Nucleus accumbens (tissue), 56 donors: ENCODE results near the gene ST6GAL1.
"Not testable (repeated sequence)": the region's sequence is repeated elsewhere in the genome, so short reads cannot be mapped to it uniquely, and the experiment has no call there.

Experiments
- DNase-seq, 56 donors: peaks; one replicate each; lab custom pipeline; 2025; lab: John Stamatoyannopoulos, UW

Gene ST6GAL1

DNA sequence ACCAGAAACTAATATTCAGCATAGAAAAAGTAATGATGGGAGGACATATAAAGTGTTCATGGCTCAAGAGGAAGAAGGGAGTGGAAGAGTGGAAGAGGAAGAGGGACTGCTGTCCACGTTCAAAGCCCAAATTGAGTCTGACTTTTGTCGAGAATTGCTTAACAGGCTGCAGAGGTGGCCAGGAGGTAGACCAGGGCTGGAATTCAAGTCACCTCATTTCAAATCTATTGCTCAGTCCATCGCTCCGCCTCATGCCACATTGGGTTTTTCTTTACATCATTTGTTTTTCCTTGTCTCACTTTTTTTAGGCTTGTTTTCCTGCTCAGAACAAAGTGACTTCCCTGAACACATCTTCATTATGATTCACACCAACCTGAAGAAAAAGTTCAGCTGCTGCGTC is 112.0 kb downstream of the ST6GAL1 start:
- no peak for DNase-seq

- no peak for DNase-seq
These were observed 112.6 kb downstream of the ST6GAL1 start for GRCh38 chr3:187042874-187043458.

DNA sequence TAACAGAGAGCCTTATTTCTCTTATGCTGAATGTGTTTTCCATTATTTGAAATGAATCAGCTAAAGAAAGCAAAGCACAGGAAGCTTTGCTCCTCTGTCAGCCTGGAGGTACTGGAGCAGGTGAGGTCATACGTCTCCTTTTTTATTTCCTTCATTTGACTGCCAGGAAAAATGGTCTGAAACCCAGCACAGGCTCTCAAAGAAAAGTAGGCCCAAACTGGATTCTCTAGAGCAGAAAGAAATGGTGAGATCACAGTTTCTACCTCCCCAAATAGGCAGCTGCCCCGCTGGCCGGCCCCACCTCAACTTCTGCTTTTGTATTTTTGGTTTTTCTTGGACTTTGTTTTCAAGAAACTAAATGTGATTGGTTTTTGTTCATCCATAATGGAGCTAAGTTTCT is 113.9 kb downstream of the ST6GAL1 start:
- DNase-seq = peak in 1 of 56 donors; percentile 15

DNA sequence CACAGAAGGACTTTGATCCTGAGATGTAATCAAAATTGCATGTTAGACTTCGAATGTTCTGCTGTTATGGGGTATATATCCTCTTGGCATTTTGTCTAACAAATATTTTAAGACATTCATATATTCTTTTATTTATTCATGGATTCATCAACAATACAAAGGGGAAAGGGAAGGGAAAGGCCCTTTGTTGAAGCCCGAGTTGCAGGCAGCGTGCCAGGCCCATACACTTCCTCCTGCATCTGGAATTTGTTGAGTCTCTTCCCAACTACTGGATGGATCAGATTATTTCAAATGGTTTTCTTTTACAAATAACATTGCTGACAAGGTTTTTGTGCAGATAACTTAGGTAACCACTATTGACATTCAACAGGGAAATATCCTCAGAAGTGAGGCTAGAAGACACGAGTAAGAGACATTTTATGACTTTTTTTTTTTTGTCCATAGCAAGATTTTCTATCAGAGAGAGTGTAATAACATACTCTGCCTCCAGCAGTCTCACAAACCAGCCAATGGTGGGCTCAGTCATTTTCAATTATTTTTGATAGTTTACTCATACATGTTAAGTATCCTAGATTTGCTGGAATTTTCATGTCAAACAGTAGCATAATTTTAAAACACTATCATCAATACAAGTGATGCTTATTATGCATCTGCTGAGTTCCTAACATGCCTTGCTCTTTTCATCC is 114.7 kb downstream of the ST6GAL1 start:
- peak in 1 of 56 donors; percentile 23 for DNase-seq

GRCh38 chr3:187046033-187046432 is 115.7 kb downstream of the ST6GAL1 start:
- DNase-seq = no peak

DNA sequence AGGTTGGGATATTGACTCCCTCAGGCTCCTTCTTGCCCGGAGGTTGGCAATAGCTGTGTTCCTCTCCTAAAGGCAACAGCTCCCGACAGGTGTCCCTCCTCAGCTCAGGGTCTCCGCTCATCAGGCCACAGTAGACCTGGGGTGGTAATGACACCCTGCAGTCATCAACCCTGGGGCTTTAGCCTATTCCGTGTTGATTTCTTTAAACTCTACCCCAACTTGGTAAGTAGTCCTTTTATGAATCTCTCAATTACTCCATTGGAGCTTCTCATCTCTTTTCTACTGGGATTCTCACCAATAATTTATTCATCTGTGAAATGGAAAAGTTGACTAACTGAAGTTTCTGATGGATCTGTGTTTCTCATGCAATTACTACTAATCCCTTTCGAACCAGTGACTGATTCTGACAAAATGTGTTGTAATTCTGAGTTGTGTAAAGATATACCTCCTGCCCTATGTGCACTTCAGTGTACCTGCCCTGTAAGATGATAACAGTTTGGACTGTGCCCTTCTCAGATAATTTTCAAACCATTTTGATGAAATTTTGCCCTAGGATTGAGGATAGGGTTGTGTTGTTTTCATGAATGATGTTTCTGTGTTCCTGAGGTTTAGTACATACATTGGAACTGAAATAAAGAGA is 119.3 kb downstream of the ST6GAL1 start:
- no peak for DNase-seq

GRCh38 chr3:187051066-187051465 is 120.7 kb downstream of the ST6GAL1 start:
- no peak for DNase-seq

GRCh38 chr3:187051724-187052366 is 121.5 kb downstream of the ST6GAL1 start:
- no peak for DNase-seq

DNA sequence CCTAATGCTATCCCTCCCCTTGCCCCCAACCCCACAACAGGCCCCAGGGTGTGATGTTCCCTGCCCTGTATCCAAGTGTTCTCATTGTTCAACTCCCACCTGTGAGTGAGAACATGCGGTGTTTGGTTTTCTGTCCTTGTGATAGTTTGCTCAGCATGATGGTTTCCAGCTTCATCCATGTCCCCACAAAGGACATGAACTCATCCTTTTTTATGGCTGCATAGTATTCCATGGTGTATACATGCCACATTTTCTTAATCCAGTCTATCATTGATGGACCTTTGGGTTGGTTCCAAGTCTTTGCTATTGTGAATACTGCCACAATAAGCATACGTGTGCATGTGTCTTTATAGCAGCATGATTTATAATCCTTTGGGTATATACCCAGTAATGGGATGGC is 122.1 kb downstream of the ST6GAL1 start:
- not testable (repeated sequence) for DNase-seq

GRCh38 chr3:187054433-187054832 is 124.1 kb downstream of the ST6GAL1 start:
- not testable (repeated sequence) for DNase-seq

- not testable (repeated sequence) for DNase-seq
These were observed 127.5 kb downstream of the ST6GAL1 start for GRCh38 chr3:187057803-187058202.

- DNase-seq = no peak
These were observed 131.4 kb downstream of the ST6GAL1 start for GRCh38 chr3:187061748-187062147.

DNA sequence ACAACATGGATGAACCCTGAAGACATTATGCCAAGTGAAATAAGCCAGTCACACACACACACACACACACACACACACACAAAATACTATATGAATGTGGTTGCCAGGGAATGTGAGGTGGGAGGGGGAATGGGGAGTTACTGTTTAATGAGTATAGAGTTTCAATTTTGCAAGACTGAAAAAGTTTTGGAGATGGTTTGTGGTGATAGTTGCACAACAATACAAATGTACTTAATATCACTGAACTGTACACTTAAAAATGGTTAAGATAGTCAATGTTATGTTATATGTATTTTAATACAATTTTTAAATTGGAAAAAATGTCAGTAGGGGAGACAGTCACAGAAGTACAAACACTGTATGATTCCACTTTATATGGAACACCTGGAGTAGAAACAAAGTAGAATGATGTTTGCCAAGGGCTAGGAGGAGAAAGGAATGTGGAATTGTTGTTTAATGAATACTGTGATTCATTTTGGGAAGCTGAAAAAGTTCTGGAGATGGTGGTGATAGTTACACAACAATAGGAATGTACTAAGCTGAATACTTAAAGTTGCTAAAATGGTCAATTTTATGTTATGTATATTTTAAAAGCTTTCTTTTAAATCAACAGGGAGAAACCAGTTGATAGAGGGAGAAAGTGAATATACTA is 132.3 kb downstream of the ST6GAL1 start:
- DNase-seq = no peak

DNA sequence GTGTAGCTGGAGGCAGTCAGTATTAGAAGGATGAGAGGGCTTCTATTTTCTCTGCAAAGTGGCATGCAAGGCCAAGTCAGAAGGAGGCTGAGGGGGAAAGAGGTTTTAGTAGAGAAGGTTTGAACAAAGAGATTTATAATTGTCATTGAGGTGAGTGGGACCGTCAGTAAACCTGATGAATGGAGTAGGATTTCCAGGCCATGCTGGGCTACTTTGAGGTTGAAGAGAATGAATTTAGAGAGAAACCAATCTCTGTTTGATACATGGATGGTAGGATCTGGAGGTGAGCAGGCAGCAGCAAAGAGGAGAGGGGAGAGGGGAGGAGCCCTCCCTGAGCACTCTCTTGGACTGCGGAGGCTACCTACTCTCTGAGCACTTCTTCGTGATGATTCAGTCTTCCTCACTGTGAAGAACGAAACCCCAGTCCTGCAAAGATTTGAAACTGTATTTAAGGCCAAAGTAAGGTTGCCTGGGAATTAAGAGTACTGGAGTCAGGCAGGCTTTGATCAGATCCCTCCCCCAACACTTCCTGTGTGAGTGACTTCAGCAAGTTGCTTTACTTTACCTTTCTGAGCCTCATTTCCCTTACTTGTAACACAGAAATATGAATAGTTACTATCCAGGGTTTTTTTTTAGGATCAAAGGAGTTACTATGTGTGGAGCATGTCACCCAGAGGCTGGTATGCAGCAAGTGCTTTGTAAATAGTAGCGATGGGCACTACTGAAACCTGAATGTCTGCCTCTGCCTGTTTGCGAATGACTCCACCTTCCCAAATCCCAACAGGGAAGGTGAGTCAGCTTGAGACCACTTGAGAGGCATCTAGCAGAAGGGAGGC is 133.2 kb downstream of the ST6GAL1 start:
- no peak for DNase-seq

GRCh38 chr3:187064210-187065115 is 134.1 kb downstream of the ST6GAL1 start:
- DNase-seq = no peak

DNA sequence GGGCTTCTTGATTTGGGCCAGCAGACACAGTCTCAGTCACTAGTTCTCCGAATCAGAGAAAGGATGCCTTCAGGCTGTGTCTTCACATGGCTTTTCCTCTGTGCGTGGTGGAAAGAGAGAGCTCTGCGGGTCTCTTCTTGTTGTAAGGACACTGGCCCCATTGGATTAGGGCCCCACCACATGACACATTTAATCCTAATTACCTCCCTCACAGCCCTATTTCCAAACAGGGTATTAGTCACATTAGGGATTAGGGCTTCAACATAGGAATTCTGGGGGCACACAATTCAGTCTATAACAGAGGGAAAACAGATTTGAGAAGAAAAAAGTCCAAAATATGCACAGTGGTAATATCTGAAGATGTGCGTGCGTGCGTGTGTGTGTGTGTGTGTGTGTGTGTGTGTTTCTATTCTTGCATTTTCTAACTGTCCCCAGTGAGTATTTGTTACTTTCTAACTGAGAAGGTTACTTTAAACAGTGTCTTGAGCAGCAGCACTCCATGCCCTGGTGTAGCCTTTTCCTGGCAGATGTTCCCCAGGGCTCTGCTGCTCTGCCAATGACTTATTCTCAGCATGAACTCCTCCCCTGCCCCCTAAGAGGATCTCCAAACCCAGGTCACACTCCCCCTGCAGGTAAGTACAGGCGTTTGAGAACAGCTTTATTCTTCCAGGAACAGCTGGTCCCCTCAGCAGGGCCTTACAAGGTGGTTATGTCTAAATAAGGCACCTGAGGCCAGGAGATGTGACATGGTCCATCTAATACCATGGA is 136.1 kb downstream of the ST6GAL1 start:
- no peak for DNase-seq

DNA sequence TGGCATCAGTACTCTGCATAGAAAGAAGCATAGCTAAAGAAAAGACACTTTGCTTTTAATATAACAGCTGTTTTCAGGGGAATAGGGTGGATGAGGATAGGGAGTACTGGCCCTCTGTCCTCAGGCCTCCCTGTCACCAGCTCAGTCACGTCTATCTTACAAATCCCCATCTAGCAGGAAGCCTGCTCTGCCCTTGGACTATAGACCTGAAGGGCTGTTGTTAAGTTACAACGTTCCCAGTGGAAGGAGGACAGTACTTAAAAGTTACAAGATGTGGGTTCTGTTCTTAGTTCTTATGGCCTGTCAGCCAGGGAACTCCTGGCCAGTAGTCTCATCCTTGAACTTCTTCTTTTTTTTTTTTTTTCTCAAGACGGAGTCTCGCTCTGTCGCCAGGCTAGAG is 138.5 kb downstream of the ST6GAL1 start:
- no peak for DNase-seq

DNA sequence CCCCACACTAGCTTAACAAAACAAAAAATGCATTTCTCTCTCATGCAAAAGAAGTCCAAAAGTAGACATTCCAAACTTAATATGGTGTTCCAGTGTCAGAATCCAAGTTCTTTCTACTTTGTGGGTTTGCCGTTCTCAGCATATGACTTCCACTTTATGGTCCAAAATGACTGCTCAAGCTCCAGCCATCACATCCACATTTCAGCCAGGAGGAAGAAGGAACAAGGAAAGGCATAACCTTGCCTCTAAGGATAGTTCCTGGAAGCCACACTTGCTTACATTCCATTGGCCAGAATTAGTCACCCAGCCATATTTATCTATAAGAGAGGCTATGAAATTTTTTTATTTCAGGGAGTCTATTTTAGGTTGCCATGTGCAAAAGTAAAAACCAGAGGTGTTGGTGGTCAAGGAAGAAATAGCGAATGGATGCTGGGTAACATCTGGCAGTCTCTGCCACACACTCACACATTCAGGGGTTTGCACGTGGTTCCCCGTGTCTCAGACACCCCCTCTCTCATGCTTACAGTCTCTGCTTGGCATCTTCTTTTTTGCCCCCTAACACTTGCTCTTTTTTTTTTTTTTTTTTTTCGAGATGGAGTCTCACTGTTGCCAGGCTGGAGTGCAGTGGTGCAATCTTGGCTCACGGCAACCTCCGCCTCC is 139.7 kb downstream of the ST6GAL1 start:
- DNase-seq = no peak
